Astrocyte (in vitro differentiated cells and primary cell): ENCODE data around the gene PLA2R1. TPM values are rescaled to one million over a fixed set of nuclear protein-coding genes. Genes with fewer than 3 reads are reported as not detected.

Experiments
- DNase-seq: peaks from one replicate; pipeline ENCODE4 v3.0.0-alpha.2; 2010; ENCODE audit warnings: low read depth
- FAIRE-seq: peaks from 2 replicates; lab custom pipeline; 2011; peaks lifted over from hg19 to GRCh38; lab: Jason Lieb, UNC
- H2AFZ ChIP-seq: 2 replicates; pipeline ENCODE4 v1.6.0; 2012; ENCODE audit warnings: low read depth, low read length, inconsistent platforms
- H3K27ac ChIP-seq: 2 replicates; pipeline ENCODE4 v1.5.1; 2011; ENCODE audit warnings: low read depth, low read length, inconsistent platforms
- H3K27me3 ChIP-seq: 2 replicates; pipeline ENCODE4 v1.6.0; 2011; ENCODE audit warnings: low read length, inconsistent platforms; ENCODE audit not compliant: insufficient read depth
- H3K36me3 ChIP-seq: 2 replicates; pipeline ENCODE4 v1.5.1; 2011; ENCODE audit warnings: low read length, inconsistent platforms; ENCODE audit not compliant: insufficient read depth
- H3K4me1 ChIP-seq: 2 replicates; pipeline ENCODE4 v1.5.1; 2011; ENCODE audit warnings: low read length, inconsistent platforms; ENCODE audit not compliant: insufficient read depth
- H3K4me2 ChIP-seq: 2 replicates; pipeline ENCODE4 v1.6.0; 2012; ENCODE audit warnings: low read length, inconsistent platforms
- H3K4me3 ChIP-seq: 2 replicates; pipeline ENCODE4 v1.5.1; 2011; ENCODE audit warnings: low read depth, mild to moderate bottlenecking, low read length, inconsistent platforms; ENCODE audit not compliant: insufficient read depth
- H3K79me2 ChIP-seq: 2 replicates; pipeline ENCODE4 v1.6.0; 2012; ENCODE audit warnings: mild to moderate bottlenecking, low read length, inconsistent platforms; ENCODE audit not compliant: insufficient read depth
- H3K9ac ChIP-seq: 2 replicates; pipeline ENCODE4 v1.6.0; 2012; ENCODE audit warnings: mild to moderate bottlenecking, low read length, inconsistent platforms
- H3K9me3 ChIP-seq: 2 replicates; pipeline ENCODE4 v1.5.1; 2012; ENCODE audit warnings: low read depth, mild to moderate bottlenecking, low read length, inconsistent platforms; ENCODE audit not compliant: insufficient read depth
- H4K20me1 ChIP-seq: 2 replicates; pipeline ENCODE4 v1.6.0; 2012; ENCODE audit warnings: low read length, inconsistent platforms; ENCODE audit not compliant: insufficient read depth
- H3K27ac Mint-ChIP-seq: one replicate; pipeline ENCODE4 v1.8.0; 2021; ENCODE audit warnings: mild to moderate bottlenecking, mixed read lengths; ENCODE audit not compliant: unreplicated experiment
- H3K27me3 Mint-ChIP-seq: one replicate; pipeline ENCODE4 v1.8.0; 2021; ENCODE audit warnings: low read depth, mixed read lengths; ENCODE audit not compliant: unreplicated experiment
- H3K36me3 Mint-ChIP-seq: one replicate; pipeline ENCODE4 v1.8.0; 2021; ENCODE audit warnings: low read depth, mixed read lengths; ENCODE audit not compliant: unreplicated experiment
- H3K4me1 Mint-ChIP-seq: one replicate; pipeline ENCODE4 v1.8.0; 2021; ENCODE audit warnings: low read depth, mixed read lengths; ENCODE audit not compliant: unreplicated experiment
- H3K4me3 Mint-ChIP-seq: one replicate; pipeline ENCODE4 v1.8.0; 2021; ENCODE audit warnings: mild to moderate bottlenecking, moderate library complexity, mixed read lengths; ENCODE audit not compliant: unreplicated experiment
- H3K9me3 Mint-ChIP-seq: one replicate; pipeline ENCODE4 v1.8.0; 2021; ENCODE audit warnings: mild to moderate bottlenecking, mixed read lengths; ENCODE audit not compliant: unreplicated experiment
- CTCF ChIP-seq: IDR thresholded peaks from 2 replicates; pipeline ENCODE4 v1.5.1; 2011; ENCODE audit warnings: low read depth, mild to moderate bottlenecking, inconsistent platforms, low read length, moderate library complexity; ENCODE audit not compliant: insufficient read depth
- EZH2 ChIP-seq: IDR thresholded peaks from 2 replicates; pipeline ENCODE4 v1.6.1; 2012; ENCODE audit warnings: mild to moderate bottlenecking, low read length, inconsistent platforms; ENCODE audit not compliant: insufficient read depth
- total RNA-seq: library from RNA; stranded (reverse); gene quantifications from 2 replicates; pipeline ENCODE4 v1.2.1, GENCODE V29; 2021

Gene PLA2R1
- total RNA-seq, 1 donor from 2014 or later = 7.1 TPM

GRCh38 chr2:159933727-159934049 lies 128.7 kb downstream of the PLA2R1 start:
- peaks cover 5% of the 10 kb centered on the region for H3K9me3 Mint-ChIP-seq
- H3K27ac Mint-ChIP-seq = no peak overlapping the region
- H3K36me3 Mint-ChIP-seq = peaks cover 11% of the 10 kb centered on the region
- TF ChIP-seq CTCF (no peak), EZH2 (no peak)
- no peak for DNase-seq
- Histone ChIP-seq H3K9me3 (no peaks in the 10 kb centered on the region), H3K36me3 (no peaks in the 10 kb centered on the region), H2AFZ (no peak overlapping the region), H3K27ac (no peak overlapping the region), H3K27me3 (no peaks in the 10 kb centered on the region), H3K4me3 (no peak overlapping the region), H3K4me1 (no peaks in the 10 kb centered on the region), H3K79me2 (no peaks in the 10 kb centered on the region), H3K4me2 (no peak overlapping the region), H3K9ac (no peak overlapping the region), H4K20me1 (no peaks in the 10 kb centered on the region)
- FAIRE-seq = no peak
- peaks cover 3% of the 10 kb centered on the region for H3K4me1 Mint-ChIP-seq
- no peaks in the 10 kb centered on the region for H3K27me3 Mint-ChIP-seq
- no peak overlapping the region for H3K4me3 Mint-ChIP-seq

- H3K4me1 ChIP-seq = no peaks in the 10 kb centered on the region
- Mint-ChIP-seq H3K27ac (no peak overlapping the region), H3K27me3 (no peaks in the 10 kb centered on the region), H3K4me1 (peaks cover 3% of the 10 kb centered on the region), H3K4me3 (no peak overlapping the region), H3K36me3 (peaks cover 11% of the 10 kb centered on the region), H3K9me3 (peaks cover 5% of the 10 kb centered on the region)
- H3K79me2 ChIP-seq = no peaks in the 10 kb centered on the region
- H2AFZ ChIP-seq = no peak overlapping the region
- no peaks in the 10 kb centered on the region for H3K9me3 ChIP-seq
- H4K20me1 ChIP-seq = no peaks in the 10 kb centered on the region
- TF ChIP-seq EZH2 (no peak), CTCF (no peak)
- no peak overlapping the region for H3K4me3 ChIP-seq
- FAIRE-seq = no peak
- H3K36me3 ChIP-seq = no peaks in the 10 kb centered on the region
- no peaks in the 10 kb centered on the region for H3K27me3 ChIP-seq
- no peak for DNase-seq
- no peak overlapping the region for H3K9ac ChIP-seq
- no peak overlapping the region for H3K27ac ChIP-seq
- no peak overlapping the region for H3K4me2 ChIP-seq
These were observed 129.2 kb downstream of the PLA2R1 start for GRCh38 chr2:159933040-159933726.

GRCh38 chr2:159926695-159927094 lies 135.7 kb downstream of the PLA2R1 start:
- Histone ChIP-seq H3K4me3 (no peak overlapping the region), H3K36me3 (no peaks in the 10 kb centered on the region), H4K20me1 (no peaks in the 10 kb centered on the region), H3K27ac (no peak overlapping the region), H3K4me2 (no peak overlapping the region), H3K9ac (no peak overlapping the region), H3K79me2 (no peaks in the 10 kb centered on the region), H3K9me3 (no peaks in the 10 kb centered on the region), H2AFZ (no peak overlapping the region), H3K4me1 (peaks cover 4% of the 10 kb centered on the region), H3K27me3 (no peaks in the 10 kb centered on the region)
- peaks cover 11% of the 10 kb centered on the region for H3K27me3 Mint-ChIP-seq
- no peak for FAIRE-seq
- no peak for DNase-seq
- no peak overlapping the region for H3K27ac Mint-ChIP-seq
- no peak overlapping the region for H3K4me3 Mint-ChIP-seq
- peaks cover 5% of the 10 kb centered on the region for H3K9me3 Mint-ChIP-seq
- H3K4me1 Mint-ChIP-seq = peaks cover 5% of the 10 kb centered on the region
- peaks cover 9% of the 10 kb centered on the region for H3K36me3 Mint-ChIP-seq
- TF ChIP-seq CTCF (no peak), EZH2 (no peak)
